Germinal center (tissue), 1 donor: ENCODE measurements around the gene MFAP1.
"Not testable (repeated sequence)": the region's sequence is repeated elsewhere in the genome, so short reads cannot be mapped to it uniquely, and the experiment has no call there.

ENCODE experiments used
- DNase-seq: peaks from one replicate; pipeline ENCODE4 v3.0.0; 2012; ENCODE audit warnings: mixed read lengths, low spot score

The MFAP1 gene

DNA sequence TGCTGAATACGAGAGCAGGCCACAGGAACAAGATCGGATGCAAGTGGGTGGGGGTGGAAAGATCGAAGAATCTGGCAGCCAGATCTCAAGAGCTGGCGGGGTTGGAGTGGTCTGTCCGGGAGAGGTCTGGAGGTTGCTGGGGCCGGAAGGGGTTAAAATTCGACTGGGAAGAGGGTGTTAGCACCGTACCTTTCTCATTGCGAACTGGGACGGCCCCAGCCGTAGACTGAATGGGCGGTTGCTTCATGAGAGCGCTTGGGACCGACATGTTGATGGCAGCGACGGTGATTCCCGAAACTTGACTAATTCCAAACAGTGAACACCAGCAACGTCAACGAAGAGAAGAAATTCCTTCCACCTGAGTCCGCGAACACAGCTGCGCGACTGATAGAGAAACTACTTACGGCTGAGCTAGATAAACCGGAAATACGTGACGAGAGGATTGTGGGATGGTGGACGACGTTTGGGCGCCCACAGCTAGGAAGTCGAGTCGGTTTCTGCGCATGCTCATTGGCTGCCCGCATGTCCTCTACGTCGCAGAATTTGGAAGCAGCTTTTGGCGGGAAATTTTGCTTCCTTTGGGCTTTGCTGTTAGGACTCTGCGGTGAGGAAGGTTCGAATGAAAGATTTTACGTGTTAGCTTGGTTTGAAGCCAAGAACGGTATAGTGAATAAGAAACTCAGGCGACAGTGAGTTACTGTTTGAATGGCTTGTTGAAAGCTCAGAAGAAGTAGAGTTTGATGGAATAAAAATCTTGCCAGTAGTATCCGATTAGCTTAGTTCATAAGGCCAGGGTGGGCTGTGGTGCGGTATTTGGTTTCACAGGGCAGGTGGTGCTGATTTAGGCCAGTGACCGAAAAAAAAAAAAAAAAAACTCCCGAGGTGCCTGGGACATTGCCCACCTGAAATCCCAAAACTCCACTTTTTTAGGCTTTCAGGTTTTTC lies at the start of gene MFAP1:
MFAP1 (minus strand) TSS at position 389 of the 945 bp plus-strand sequence; CDS start at position 268, 121 bp downstream.
- peak; percentile 93 for DNase-seq

GRCh38 chr15:43873651-43874050 lies 49.2 kb upstream of the MFAP1 start:
- no peak for DNase-seq

DNA sequence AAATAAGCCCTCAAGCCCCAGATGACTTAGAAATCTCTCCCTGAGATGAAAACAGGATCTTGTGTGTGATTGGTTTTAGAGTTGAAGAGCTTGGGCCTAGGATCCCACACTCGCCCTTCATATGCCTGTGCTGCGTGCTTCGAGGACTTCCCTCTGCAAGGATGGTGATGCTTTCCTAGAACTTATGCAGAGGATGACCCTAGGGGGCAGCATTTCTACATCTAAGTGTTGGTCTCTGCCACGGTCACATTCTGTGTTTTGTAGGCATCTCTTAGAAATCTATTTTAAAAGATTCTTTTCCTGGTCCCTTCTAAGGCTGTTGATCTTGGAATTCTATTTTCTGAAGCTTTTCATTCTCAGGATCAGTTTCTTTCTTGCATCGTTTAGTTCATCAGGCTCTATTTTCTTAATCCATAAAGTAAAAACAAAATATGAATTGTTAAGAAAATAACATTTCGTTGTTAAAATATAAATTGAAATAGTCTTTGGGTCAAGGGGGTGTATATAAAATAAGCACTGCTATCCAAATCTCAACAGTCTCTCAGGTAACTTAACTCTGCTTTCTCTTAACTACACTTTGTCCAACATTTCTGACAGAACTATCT lies 48.0 kb upstream of the MFAP1 start:
- peak; percentile 30 for DNase-seq

GRCh38 chr15:43871835-43872234 lies 47.3 kb upstream of the MFAP1 start:
- no peak for DNase-seq

- no peak for DNase-seq
Measured at GRCh38 chr15:43868406-43868805, 43.9 kb upstream of the MFAP1 start.

- no peak for DNase-seq
Measured at GRCh38 chr15:43867096-43867495, 42.6 kb upstream of the MFAP1 start.

DNA sequence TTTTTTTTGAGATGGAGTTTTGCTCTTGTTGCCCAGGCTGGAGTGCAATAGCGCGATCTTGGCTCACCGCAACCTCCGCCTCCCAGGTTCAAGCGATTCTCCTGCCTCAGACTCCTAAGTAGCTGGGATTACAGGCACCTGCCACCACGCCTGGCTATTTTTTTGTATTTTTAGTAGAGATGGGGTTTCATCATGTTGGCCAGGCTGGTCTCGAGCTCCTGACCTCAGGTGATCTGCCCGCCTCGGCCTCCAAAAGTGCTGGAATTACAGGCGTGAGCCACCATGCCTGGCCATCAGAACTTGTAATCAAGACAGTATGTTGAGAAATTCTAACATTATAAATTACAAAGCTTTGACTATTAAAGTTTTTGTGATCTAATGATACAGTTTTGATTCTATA lies 42.1 kb upstream of the MFAP1 start:
- not testable (repeated sequence) for DNase-seq

DNA sequence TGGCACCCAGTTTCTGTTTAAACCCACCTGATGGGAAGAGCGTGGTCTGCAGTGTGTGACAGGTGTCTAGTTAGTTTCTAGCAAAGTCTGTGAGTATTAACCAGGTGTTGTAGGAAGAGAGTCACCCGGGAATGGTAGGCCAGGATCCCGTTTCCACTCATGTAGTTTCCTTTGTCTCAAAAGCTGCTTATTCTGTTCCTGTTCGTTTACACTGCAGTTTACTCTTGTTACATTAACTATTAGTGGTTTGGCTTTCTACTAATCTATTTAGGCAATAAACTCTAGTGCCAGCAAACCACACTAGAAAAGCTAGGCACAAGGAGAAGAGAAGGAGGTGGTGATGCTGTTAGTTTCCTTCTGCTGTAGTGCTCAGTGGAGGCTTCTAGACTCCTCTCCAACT lies 35.1 kb upstream of the MFAP1 start:
- no peak for DNase-seq

DNA sequence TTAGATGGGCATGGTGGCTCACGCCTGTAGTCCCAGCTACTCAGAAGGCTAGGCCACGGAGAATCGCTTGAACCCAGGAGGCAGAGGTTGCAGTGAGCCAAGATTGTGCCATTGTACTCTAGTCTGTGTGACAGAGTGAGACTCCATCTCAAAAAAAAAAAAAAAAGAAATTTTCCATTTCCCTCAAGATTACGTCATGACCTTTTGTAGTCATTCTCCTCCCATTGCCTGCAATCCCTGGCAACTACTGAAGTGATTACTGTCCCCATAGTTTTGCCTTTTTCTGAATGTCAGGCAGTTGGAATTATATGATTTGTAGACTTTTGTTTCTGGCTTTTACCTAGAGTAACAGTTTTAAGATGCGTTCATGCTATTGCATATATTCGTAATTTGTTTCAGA lies 30.3 kb upstream of the MFAP1 start:
- no peak for DNase-seq

DNA sequence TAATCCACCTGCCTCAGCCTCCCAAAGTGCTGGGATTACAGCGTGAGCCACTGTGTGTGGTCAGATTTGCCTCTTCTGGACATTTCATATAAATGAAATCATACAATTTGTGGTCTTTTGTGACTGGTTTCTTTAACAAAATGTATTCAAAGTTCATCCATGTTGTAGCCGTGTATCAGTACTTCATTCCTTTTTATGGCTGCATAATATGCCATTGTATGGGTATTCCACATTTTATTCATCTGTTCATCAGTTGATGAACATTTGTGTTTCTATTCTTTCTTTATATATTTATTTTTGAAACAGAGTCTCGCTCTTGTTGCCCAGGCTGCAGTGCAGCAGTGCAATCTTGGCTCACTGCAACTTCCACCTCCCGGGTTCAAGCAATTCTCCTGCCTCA lies 28.1 kb upstream of the MFAP1 start:
- DNase-seq: no peak

GRCh38 chr15:43851251-43851650 lies 26.8 kb upstream of the MFAP1 start:
- no peak for DNase-seq

DNA sequence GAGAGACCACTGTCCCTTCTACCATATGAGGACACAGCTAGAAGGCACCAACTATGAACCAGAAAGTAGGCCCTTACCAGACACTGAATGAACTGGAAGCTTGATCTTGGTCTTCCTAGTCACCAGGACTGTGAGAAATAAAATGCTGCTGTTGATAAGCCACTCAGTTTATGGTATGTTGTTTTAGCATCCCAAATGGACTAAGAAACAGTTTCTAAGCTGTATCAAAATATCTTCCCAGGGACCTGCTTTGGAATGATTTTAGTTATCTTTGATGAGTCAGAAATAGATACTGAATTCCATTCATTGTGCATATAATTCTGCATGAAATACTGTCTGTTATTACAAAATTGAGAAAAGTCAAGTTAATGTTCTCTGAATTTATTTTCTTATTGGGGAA lies 20.9 kb upstream of the MFAP1 start:
- no peak for DNase-seq

DNA sequence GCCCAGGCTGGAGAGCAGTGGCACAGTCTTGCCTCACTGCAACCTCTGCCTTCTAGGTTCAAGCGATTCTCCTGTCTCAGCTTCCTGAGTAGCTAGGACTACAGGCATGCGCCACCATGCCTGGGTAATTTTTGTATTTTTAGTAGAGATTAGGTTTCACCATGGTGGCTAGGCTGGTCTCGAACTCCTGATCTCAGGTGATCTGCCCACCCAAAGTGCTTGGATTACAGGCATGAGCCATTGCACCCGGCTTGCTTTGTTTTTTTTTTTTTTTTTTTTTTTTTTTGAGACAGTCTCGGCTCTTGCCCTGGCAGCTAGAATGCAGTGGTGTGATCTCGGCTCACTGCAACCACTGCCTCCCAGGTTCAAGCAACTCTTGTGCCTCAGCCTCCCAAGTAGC lies 8.0 kb upstream of the MFAP1 start:
- not testable (repeated sequence) for DNase-seq

DNA sequence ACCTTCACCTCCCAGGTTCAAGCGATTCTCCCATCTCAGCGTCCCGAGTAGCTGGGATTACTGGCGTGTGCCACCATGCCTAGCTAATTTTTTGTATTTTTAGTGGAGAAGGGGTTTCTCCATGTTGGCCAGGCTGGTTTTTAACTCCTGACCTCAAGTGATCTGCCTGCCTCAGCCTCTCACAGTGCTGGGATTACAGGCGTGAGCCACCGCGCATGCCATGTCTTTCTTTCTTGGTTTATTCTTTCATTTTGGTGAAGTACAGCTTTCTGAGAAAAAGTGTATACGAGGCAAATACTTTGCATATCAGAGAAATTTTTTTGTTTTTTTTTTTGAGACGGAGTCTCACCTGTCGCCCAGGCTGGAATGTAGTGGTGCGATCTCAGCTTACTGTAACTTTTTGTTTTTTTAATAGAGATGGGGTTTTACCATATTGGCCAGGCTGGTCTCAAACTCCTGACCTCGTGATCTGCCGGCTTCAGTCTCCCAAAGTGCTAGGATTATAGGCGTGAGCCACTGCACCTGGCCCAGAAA lies 7.1 kb upstream of the MFAP1 start:
- not testable (repeated sequence) for DNase-seq

DNA sequence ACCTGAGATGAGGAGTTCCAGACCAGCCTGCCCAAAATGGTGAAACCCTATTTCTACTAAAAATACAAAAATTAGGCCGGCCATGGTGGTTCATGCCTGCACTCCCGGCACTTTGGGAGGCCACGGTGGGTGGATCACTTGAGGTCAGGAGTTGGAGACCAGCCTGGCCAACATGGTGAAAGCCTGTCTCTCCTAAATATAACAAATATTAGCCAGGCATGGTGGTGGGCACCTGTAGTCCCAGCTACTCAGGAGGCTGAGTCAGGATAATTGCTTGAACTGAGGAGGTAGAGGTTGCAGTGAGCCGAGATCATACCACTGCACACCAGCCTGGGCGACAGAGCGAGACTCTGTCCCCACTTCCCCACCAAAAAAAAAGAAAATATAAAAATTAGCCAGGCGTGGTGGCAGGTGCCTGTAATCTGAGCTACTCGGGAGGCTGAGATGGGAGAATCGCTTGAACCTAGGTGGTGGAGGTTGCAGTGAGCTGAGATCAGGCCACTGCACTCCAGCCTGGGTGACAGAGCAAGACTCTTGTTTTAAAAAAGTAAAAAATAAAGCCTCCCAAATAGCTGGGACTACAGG lies 6.3 kb upstream of the MFAP1 start:
- not testable (repeated sequence) for DNase-seq

DNA sequence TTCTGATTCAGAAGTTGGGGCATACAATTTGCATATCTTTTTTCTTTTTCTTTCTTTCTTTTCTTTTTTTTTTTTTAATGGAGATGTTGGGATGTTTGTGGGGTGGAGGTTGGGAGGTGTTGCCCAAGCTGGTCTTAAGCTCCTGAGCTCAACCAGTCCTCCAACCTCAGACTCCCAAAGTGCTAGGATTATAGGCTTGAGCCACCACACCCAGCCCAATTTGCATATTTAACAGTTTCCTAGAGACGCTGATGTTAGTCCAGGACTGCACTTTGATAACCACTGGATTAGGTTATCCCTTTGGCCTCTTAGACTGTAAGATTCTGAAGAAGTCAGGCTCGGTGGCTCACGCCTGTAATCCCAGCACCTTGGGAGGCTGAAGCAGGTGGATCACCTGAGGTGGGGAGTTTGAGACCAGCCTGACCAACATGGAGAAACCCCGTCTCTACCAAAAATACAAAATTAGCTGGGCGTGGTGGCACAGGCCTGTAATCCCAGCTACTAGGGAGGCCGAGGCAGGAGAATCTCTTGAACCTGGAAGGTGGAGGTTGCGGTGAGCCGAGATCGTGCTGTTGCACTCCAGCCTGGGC lies 5.6 kb upstream of the MFAP1 start:
- DNase-seq: not testable (repeated sequence)

DNA sequence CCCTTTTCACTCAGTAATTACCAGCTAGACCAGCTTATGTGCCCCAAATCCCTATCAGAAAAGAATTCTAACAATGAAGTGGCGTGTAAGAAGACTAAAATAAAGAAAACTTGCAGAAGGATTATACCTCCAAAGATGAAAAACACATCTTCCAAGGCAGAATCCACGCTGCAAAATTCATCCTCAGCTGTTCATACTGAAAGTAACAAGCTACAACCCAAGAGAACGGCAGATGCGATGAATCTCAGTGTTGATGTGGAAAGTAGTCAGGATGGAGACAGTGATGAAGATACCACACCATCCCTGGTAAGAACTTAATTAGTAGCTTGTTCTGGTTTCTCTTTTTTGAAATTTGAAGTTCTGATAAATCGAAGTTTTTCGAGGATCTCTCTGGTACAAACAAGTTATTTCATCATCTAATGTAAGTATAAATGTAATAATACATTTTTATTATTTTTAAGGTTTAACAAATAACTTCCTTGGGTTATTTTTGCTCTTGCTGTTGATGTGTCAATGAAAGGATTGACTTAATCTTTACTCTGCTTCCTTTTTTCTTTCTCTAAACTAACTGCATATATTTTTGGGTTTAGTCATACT lies 3.7 kb upstream of the MFAP1 start:
- peak; percentile 22 for DNase-seq

DNA sequence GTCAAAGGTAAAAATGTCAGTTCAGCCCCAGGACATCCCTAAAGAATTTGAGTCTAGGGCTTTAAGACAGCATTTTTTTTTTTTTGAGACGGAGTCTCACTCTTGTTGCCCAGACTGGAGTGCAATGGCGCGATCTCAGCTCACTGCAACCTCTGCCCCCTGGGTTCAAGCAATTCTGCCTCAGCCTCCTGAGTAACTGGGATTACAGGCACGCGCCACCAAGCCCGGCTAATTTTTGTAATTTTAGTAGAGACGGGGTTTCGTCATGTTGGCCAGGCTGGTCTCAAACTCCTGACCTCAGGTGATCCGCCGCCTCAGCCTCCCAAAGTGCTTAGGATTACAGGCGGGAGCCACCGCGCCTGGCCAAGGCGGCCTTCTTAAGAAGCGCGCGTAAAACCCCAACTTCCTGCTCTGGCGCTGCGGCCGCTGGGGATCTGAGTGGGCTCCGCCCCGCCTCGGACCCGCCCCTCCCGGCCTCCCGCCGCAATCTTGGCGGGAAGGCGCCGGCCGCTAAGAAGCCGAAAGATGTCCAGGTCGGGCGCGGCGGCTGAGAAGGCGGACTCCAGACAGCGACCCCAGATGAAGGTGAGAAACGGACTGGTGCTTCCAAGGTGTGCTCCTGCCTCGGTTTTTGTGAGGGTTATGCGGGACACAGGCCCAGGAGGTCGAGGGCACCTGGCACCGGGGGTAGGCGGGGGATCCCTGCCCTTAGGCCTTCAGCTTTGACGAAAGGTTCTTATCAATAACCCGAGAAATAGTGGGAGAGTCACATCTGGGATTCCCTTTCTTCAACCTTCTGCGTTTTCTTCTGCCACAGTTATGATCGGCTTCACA lies 2.2 kb upstream of the MFAP1 start, which contains the start of gene WDR76:
WDR76 (plus strand) TSS at position 495 of the 834 bp plus-strand sequence; CDS start at position 526, 31 bp downstream.
- peak; percentile 79 for DNase-seq

DNA sequence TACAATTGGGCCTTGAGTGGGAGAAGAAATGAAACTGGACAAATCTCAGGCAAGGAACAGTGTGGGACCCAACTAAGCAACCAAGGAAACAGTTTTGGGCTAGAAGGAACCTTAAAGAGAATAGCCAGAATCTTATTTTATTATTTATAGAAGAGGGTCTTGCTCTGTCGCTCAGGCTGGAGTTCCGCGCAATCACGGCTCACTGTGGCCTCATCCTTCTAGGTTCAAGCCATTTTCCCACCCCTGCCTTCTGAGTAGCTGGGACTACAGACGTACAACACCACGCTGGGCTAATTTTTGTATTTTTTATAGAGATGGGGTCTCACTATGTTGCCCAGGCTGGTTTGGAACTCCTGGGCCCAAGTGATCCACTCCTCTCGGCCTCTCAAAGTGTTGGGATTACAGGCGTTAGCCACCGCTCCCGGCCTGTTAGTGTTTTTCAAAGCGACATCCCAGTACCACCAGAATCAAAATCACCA lies 1.6 kb upstream of the MFAP1 start:
- no peak for DNase-seq

GRCh38 chr15:43825305-43825704 lies 815 bp upstream of the MFAP1 start:
- DNase-seq: not testable (repeated sequence)

DNA sequence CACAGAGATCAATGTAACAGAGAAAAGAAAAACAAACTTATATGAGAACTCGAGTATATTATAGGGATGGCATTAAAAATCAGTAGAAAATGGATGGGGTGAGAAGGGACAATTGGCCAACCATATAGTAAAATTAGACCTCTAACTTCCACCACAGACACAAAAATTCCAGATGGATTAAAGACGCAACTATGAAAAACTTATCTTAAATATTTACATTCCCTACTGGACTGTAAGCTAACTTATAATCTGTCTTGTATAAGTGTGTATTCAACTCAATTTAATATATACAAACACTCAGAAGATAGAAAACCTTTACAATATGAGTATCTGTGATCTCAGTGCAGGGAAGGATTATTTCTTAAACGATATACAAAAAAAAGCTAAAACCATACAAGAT lies 3.0 kb downstream of the MFAP1 start:
- DNase-seq: no peak
